ENCODE results near the gene C6orf52.
"Not testable (repeated sequence)": the region's sequence is repeated elsewhere in the genome, so short reads cannot be mapped to it uniquely, and the experiment has no call there.

C6orf52 gene

DNA sequence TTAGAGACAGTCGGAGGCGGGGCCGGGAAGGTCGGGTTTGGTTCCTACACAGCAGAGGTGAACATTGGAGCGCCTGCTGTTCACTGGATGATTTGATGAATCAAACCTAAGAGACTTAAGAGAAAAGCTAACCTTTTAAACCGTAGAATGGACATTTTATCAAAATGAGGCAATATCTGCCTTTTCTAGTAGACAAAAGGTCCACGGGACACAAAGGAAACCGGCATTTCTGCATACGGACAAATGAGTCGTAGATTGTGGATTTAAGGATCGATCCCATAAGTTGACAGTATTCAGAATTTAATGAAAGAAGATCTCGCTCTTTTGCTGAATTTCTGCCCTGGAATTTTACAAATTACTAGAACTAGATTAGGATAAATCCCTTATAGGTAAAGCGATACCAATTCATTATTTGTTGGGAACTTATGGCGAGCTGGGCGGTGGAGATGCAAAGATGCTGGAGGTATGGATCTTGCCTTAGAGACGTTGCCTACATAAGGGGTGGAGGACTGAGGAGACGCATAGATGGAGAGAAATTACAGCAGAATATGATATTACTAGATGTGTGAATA is 756 bp upstream of the C6orf52 start:
- DNase-seq, result no peak

DNA sequence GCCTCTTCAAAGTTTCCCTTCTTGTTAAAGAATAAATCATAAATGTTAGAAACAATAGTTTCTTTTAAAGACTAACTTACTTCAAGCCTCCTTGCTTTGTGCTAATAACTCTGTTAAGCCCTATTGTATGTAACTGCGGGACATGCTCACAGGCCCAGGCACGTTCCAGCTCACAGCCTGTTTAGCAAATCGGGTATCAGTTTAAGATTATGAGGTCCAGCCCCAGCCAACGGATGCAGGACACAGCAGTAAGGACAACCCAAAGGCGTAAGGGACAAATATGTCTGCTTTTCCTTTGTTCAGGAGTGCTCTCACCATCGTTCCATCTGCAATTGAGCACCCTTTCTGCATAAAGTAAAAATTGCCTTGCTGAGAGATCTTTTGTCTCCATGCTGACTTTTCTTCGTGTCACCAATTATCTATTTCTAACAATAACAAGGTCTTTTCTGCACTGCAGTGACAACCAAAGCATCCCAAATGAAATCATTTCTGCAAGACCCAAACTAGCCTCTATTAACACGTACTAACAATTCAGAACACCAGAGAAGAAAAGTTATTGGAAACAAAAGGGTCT is 1.4 kb downstream of the C6orf52 start:
- no peak for DNase-seq

DNA sequence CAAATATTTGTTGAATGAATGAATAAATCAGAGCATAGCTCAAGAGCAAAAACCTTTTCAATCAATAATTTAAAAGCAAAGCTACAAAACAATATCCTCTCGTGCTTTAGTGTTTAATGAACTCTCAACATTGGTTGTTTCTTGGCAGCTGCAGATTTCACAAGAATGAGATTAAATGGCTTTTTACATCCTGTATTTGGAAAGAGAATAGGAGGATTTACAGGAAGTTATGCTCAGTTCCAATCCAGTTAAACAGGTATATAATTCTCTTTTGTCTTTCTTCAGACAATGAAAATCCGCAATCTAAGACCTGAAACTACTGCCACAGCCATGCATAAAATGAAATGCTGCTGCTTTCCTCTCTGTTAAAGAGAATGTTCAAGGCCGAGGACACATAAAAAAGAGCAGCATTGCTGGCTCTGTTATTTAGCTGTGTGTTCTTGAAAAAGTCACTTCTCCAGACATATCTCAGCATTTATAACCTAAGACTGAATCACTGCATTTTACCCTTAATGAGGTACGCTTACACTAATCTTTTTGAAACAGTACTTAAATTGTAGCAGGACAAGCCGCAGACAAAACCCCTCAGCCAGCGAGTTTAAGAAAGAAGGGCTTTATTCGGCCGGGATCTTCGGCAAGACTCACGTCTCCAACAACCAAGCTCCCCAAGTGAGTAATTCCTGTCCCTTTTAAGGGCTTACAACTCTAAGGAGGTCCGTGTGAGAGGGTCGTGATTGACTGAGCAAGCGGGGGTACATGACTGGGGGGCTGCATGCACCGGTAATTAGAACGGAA is 3.6 kb downstream of the C6orf52 start:
- DNase-seq, result peak; percentile 71

DNA sequence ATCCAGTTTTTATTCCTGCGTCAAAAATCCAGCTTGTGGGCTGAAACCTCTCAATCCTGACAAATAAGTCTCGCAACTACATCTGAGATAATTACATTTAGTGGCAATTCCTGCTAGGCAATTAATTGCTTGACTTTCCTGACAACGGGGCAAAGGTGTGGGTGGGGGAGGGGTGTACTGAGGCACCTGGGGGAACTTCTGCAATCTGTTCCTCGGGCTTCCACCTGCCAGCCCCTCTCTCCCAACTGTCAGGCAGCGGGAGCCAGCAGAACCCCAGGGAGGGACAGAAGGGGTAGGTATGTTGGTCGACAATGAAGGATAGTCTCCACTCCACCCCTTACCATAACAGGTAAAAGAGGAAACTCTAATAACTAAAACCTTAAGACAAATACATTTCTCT is 6.8 kb downstream of the C6orf52 start:
- no peak for DNase-seq

DNA sequence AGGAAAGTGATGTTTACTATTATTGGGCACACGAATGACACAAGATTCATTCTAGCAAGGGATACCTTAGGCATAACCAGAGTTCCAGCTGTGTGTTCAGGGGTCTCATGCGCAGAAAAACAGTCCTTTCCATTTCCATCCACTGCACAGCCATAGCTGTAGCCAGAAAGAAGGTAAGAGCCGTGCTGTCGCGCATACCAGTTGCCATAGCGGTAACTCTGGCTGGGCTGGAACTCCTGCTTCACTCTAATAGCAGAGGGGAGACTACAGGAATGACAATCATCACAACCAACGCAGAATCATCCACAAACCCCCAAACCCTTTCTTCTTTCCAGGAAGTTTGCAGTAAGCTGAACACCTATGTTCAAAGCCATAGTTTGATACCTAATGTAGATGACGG is 7.5 kb downstream of the C6orf52 start:
- DNase-seq, result no peak

DNA sequence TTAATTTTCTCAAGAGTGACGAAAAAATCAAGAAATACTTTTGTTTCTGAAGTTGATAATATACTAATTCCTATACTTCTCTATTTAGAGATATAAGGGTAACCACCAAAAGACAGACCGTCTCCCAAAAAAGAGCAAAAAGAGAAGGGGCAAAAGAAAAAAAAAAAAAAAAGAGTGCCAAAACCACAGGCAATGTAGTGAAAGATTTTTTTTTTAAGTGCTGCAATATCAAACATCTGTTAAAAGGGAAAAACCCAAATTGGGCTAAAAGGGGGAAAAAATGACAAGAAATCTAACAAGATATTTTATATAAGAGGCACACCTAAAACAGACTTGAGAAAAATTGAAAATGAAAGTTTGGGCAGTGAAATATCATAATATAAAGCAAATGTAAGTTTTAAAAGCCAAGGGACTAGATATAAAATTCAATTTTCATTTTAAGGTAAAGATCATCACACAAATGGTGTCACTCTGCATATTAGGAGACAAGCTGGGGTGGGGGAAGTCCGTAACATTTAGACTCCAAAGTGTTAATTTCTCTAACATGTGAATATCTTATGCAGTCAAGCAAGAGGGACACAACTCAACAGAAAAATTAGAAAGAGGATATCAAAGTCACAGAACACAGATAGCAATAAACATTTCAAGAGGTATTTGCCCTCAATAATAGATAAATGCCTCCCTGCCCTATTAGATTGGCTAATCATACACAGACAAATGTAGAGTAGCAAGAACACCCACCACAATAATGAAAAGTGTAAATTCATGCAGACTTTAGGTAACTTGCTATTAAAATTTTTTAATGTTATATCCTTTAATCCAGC is 9.1 kb downstream of the C6orf52 start:
- DNase-seq, result no peak

DNA sequence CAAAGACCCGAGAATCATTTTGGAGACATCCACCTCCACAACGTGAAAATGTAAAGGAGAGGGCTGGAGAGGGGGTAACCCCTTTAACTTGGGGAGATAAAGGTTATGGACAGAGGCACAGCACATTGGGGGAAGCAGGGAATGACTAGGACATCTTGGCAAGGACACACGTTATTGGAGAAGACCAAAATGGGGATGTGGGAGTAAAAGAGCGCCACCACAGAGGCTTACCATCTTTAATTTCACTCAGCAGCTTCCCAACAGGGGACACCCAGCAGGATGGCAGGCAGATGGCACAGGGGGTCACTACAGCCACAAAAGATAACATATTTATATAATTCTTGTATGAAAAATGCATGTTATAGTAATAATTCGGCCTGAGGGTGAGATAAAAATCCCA is 9.8 kb downstream of the C6orf52 start:
- DNase-seq, result no peak

DNA sequence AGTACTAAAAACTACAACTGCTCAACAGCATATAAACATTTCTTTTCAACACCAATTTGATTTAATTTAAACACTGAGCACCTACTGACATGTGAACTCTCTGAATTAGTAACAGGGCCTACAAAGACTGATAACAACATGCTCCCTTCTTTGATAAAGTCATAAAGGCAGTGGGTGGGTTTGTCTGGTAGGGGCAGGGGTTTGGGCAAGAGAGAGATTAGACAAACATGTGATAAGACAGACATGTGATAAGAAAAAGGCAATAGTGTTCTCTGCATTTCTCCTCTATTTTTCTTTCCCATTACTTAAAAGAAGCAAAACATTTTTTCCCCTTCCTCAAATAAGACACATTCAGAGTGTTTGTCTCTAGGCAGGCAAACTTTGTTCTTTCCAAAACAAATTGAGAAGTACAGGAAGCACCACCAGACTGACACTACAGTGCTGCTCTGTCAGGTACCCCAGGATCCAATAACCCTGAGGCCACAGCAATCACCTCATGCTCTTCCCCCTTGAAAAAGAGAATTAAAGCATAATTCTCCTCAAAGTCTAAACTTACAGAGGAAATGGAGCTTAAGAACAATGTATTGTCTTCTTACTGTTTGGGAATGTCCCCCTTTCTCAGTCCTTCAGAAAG is 11.9 kb downstream of the C6orf52 start:
- no peak for DNase-seq

DNA sequence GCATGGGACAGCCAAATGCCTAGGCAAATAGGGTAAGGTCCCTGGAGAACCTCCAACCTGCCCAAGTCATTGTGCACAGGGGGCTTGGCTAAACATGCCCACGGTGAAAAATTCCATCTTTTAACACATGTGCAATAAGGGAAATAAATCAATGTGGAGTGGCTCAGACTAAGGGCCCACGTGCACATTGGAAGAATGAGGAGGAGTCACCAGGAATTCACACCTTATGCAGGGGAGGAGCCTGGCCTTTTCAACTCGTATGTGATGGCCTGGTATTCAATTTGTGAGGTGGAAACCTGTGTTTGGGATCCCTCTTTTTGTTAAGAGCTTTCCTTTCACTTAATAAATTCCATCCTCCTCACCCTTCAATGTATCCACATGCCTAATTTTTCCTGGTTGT is 12.6 kb downstream of the C6orf52 start:
- no peak for DNase-seq

DNA sequence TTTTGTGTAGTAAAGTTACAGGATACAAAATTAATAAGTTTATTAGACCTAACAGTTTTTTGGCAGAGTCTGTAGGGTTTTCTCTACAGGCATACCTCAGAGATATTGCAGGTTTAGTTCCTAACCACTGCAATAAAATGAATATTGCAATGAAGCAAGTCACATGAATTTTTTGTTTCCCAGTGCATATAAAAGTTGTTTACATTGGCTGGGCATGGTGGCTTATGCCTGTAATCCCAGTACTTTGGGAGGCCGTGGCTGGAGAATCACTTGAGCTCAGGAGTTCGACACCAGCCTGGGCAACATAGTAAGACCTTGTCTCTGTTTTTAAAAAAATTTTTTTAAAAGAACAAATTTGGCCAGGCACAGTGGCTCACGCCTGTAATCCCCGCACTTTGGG is 16.0 kb downstream of the C6orf52 start:
- no peak for DNase-seq

DNA sequence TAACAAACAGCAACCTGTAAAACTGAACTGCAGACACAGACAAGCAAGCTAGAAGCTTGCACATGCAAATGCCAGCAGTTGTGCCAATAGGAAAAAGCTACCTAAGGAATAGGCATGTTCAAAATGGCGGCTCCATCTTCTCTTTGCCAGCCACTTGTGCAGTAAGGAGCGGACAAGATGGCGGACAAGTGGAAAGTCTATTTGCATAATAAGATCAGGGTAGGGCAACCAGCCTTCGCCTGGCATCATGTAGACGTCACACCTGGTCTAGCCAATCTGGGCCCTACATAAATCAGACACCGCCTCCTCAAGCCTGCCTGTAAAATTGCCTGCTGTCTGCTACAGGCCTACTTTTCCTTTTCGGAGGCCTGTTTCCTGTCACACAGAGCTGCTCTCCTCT is 18.0 kb downstream of the C6orf52 start:
- no peak for DNase-seq

DNA sequence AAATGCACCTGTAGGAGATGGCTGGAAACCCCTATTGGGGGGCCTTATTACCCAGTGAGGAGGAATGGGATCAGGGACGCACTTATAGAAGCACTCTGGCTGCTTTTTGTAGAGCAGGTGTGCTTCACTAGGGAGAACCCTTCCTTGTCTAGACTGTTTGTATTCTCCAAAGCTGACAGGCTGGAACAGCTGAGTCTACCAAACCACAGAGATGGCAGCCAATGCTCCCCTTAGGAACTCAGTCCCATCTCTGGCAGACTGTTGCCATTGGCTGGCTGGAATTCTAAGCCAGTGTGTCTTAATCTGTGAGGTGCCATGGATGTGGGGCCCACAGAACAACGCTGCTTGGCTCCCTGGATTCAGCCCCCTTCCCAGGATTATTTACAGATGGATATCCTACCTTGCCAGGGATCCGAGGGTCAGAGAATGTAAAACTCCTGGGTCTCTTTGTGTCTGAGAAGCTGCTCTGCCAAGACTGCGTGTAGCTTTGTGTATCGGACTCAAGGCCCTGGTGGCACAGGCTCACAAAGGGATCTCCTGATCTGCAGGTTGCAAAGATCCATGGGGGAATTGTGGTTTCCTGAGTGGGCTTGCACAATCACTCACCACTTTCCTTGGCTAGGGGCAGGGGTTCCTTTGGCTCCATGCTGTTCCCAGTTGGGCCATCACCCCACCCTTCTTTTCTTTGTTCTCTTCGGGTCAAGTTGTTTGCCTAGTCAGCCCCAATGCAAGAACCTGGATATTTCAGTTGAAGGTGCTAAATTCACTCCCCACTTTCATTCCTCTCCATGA is 26.1 kb downstream of the C6orf52 start:
- no peak for DNase-seq

DNA sequence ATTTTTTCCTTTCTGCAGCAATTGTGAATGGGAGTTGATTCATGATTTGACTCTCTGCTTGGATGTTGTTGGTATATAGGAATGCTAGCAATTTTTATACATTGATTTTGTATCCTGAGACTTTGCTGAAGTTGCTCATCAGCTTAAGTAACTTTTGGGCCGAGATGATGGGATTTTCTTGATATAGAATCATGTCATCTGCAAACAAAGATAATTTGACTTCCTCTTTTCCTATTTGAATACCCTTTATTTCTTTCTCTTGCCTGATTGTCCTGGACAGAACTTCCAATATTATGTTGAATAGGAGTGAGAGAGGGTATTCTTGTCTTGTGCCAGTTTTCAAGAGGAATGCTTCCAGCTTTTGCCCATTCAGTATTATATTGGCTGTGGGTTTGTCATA is 28.8 kb downstream of the C6orf52 start:
- DNase-seq, result not testable (repeated sequence)

DNA sequence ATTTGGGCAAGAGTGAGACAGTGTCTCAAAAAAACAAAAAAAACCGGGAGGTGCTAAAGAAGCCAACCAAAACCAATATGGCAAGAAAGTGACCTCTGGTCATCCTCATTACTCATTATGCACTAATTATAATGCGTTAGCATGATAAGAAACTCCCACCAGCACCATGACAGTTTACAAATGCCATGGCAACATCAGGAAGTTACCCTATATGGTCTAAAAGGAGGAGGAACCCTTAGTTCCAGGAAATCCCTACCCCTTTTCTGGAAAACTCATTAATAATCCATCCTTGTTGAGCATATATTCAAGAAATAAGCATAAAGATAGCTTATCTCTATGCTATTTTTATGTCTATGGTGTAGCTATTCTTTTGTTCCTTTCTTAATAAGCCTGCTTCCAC is 31.7 kb downstream of the C6orf52 start:
- no peak for DNase-seq

DNA sequence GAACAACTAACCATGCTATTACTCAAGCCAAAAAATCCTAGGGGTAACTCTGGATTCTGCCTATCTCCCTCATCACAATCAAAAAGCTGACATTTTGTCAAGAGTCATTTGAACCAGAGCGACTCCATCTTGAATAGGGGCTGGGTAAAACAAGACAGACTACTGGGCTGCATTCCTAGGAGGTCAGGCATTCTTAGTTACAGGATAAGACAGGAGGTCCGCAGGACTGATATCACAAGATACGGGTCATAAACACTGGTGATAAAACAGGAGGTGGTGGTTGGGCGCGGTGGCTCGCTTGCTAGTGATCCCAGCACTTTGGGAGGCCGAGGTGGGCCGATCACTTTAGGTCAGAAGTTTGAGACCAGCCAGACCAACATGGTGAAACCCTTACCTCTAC is 32.2 kb downstream of the C6orf52 start:
- DNase-seq, result no peak

DNA sequence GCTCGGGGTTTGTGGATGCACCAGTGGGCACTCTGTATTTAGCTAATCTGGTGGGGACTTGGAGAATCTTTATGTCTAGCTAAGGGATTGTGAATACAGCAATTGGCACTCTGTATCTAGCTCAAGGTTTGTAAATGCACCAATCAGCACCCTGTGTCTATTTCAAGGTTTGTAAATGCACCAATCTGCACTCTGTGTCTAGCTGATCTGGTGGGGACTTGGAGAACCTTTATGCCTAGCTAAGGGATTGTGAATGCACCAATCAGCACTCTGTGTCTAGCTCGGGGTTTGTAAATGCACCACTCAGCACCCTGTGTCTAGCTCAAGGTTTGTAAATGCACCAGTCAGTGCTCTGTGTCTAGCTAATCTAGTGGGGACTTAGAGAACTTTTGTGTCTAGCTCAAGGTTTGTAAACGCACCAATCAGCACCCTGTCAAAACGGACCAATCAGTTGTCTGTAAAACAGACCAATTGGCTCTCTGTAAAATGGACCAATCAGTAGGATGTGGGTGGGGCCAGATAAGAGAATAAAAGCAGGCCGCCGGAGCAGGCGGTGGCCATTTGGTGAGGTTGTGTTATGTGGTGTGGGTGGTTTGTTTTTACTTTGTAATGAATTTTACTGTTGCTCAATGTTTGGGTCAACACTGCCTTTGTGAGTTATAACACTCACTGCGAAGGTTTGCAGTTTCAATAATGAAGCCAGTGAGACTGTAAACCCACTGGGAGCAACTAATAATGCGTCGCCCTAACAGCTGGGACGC is 33.8 kb downstream of the C6orf52 start:
- not testable (repeated sequence) for DNase-seq

DNA sequence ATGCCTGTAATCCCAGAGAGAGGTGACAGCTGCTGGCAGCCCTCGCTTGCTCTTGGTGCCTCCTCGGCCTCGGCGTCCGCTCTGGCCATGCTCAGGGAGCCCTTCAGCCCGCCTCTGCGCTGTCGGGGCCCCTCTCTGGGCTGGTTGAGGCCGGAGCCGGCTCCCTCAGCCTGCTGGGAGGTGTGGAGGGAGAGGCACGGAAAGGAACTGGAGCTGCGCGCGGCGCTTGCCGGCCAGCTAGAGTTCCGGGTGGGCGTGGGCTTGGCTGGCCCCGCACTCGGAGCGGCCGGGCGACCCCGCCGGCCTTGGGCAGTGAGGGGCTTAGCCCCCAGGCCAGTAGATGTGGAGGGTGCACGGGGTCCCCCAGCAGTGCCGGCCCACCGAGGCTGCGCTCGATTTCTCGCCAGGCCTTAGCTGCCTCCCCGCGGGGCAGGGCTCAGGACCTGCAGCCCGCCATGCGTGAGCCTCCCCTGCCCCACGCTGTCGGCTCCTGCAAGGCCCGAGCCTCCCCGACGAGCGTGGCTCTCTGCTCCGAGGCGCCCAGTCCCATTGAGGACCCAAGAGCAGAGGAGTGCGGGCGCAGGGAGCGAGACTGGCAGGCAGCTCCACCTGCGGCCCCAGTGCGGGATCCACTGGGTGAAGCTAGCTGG is 34.6 kb downstream of the C6orf52 start:
- peak; percentile 12 for DNase-seq

DNA sequence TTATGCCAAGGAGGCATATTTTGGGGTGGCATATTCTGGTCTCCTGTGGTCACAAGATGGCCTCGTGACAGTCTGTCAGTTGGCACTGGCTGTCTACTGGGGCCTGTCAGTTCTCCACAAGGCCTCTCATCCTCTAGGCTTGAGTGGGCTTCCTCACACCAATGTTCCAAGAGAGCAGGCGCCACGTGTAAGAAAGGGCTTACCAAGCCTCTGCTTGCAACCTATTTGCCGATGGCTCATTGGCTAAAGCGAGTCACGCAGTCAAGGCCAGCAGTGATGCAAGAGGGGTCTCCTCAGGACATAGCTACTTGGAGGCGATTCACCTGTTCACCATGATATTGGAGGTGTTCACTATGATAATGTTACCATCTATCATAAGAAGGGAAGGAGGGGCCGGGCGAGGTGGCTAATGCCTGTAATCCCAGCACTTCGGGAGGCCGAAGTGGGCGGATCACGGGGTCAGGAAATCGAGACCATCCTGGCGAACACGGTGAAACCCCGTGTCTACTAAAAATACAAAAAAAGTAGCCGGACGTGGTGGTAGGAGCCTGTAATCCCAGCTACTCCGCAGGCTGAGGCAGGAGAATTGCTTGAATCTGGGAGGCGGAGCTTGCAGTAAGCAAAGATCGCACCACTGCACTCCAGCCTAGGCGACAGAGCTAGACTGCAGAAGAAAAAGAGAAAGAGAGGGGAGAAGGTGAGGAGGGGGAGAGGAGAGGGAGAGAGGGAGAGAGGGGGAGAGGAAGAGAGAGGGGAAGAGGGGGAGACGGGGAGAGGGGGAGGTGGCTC is 35.3 kb downstream of the C6orf52 start:
- no peak for DNase-seq

DNA sequence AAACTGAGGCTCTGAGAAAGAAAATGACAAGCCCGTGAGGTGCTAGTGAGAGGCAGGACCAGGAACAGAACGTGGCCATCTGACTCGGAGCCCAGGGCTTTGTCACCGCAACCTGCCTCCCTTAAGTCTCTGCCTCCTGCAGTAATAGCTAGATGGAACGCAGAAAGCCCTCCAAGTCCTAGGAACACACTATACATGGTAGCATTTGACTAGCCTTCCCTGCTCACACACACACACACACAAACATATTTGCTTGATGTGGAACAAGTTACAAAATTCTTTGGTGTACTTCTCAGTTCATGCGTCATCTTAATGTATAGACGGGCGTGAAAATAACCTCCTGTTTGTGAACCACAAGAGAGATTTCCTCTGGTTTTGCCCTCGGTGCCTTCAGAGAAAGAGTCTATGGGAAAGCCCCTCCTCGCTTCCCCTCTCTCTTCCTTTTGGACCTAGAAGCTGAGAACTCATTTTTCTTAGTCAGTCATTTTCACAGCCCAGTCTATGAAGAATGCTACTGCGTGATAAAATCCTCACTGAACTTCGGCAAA is 38.8 kb downstream of the C6orf52 start:
- no peak for DNase-seq

DNA sequence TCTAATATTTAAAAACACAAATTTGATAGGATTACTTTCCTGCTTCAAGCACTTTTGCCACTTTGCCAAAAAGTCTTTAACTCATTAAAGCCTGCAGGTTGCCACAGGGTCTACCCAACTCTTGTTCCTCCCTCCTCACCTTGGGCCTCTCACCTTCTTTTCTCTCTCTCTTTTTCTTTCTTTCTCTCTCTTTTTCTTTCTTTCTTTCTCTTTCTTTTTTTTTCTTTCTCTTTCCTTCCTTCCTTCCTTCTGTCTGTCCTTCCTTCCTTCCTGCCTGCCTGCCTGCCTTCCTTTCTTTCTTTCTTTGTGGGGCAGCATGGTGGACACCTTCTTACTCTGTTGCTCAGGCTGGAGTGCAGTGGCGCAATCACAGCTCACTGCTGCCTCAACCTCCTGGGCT is 50.2 kb downstream of the C6orf52 start:
- no peak for DNase-seq

All from DMS153 (cell line).